ENCODE results near the gene STX19. TPM values are rescaled to one million over a fixed set of nuclear protein-coding genes. Genes with fewer than 3 reads are reported as not detected.
A peak's percentile ranks its signal among the peaks of the same experiment; 100 is the strongest.
"Not testable (repeated sequence)": the region's sequence is repeated elsewhere in the genome, so short reads cannot be mapped to it uniquely, and the experiment has no call there.

The STX19 gene
- total RNA-seq, 2 experiments from 2014 or later: not detected

- DNase-seq: no peak
- H3K9me3 Mint-ChIP-seq: no peaks in the 10 kb centered on the region
- ChIA-PET POLR2A (no interaction called here), CTCF (no interaction called here)
- no peaks in the 10 kb centered on the region for H3K4me1 Mint-ChIP-seq
- H3K4me3 Mint-ChIP-seq: no peak overlapping the region
- no peaks in the 10 kb centered on the region for H3K36me3 Mint-ChIP-seq (ENCODE audit: low read depth)
- H3K27ac Mint-ChIP-seq: no peak overlapping the region
- no peaks in the 10 kb centered on the region for H3K27me3 Mint-ChIP-seq
Measured at GRCh38 chr3:93988283-93988682, 40.1 kb downstream of the STX19 start.

GRCh38 chr3:93984618-93985017, 43.8 kb downstream of the STX19 start:
- H3K4me3 Mint-ChIP-seq: no peak overlapping the region
- ChIA-PET POLR2A (no interaction called here), CTCF (interaction anchor here (1.0 kb wide), 1 partner anchor 20 kb away, joined by 3 read pairs; no protein-coding TSS in a partner anchor)
- H3K9me3 Mint-ChIP-seq: no peaks in the 10 kb centered on the region
- H3K36me3 Mint-ChIP-seq (ENCODE audit: low read depth): no peaks in the 10 kb centered on the region
- no peak overlapping the region for H3K27ac Mint-ChIP-seq
- no peaks in the 10 kb centered on the region for H3K27me3 Mint-ChIP-seq
- H3K4me1 Mint-ChIP-seq: peaks cover 19% of the 10 kb centered on the region
- no peak for DNase-seq

- ChIA-PET CTCF (no interaction called here), POLR2A (no interaction called here)
- Mint-ChIP-seq H3K4me1 (peaks cover 24% of the 10 kb centered on the region), H3K27me3 (no peaks in the 10 kb centered on the region), H3K4me3 (no peak overlapping the region), H3K9me3 (no peaks in the 10 kb centered on the region), H3K36me3 (ENCODE audit: low read depth) (no peaks in the 10 kb centered on the region), H3K27ac (no peak overlapping the region)
- no peak for DNase-seq
Measured at GRCh38 chr3:93983408-93983807, 45.0 kb downstream of the STX19 start.

GRCh38 chr3:93981649-93982048, 46.7 kb downstream of the STX19 start:
- Mint-ChIP-seq H3K4me1 (peaks cover 27% of the 10 kb centered on the region), H3K36me3 (ENCODE audit: low read depth) (no peaks in the 10 kb centered on the region), H3K27ac (no peak overlapping the region), H3K9me3 (no peaks in the 10 kb centered on the region), H3K27me3 (no peaks in the 10 kb centered on the region), H3K4me3 (no peak overlapping the region)
- CTCF ChIA-PET: interaction anchor here (1.0 kb wide), 1 partner anchor 33 kb away, joined by 3 read pairs; no protein-coding TSS in a partner anchor
- DNase-seq: no peak
- POLR2A ChIA-PET: no interaction called here

- H3K4me3 Mint-ChIP-seq: peak within 1 kb of the TSS; percentile 82
Measured at GRCh38 chr3:93979850-93980676, 48.3 kb downstream of the STX19 start, which contains the start of gene ARL13B. Gene ARL13B, plus strand, starts transcription at chr3:93980155. Its CDS starts 269 bp downstream, at chr3:93980424.

GRCh38 chr3:93973131-93974126, 55.0 kb downstream of the STX19 start, which contains the start of gene PROS1:
Gene PROS1, minus strand, starts transcription at chr3:93973896. Its CDS starts 147 bp downstream, at chr3:93973749.
- Mint-ChIP-seq H3K36me3 (ENCODE audit: low read depth) (no peaks in the 10 kb centered on the region), H3K4me1 (peaks cover 15% of the 10 kb centered on the region), H3K27ac (peak within 1 kb of the TSS; percentile 7), H3K4me3 (peak within 1 kb of the TSS; percentile 70), H3K27me3 (peaks cover 8% of the 10 kb centered on the region), H3K9me3 (no peaks in the 10 kb centered on the region)
- CTCF ChIA-PET: no interaction called here
- peak; percentile 34 for DNase-seq
- POLR2A ChIA-PET: no interaction called here

More at GRCh38 chr3:93979850-93980676, 48.3 kb downstream of the STX19 start, which contains the start of gene ARL13B:
- no peaks in the 10 kb centered on the region for H3K9me3 Mint-ChIP-seq
- peaks cover 27% of the 10 kb centered on the region for H3K4me1 Mint-ChIP-seq
- ChIA-PET POLR2A (interaction anchor here (0.7 kb wide), 1 partner anchor 83 kb away, joined by 3 read pairs; the partner anchor contains the start of genes DHFR2 and NSUN3), CTCF (no interaction called here)
- peak; percentile 96 for DNase-seq
- peak within 1 kb of the TSS; percentile 86 for H3K27ac Mint-ChIP-seq
- H3K36me3 Mint-ChIP-seq (ENCODE audit: low read depth): no peaks in the 10 kb centered on the region
- H3K27me3 Mint-ChIP-seq: peaks cover 2% of the 10 kb centered on the region

- ChIA-PET CTCF (no interaction called here), POLR2A (no interaction called here)
- Mint-ChIP-seq H3K9me3 (no peaks in the 10 kb centered on the region), H3K27ac (no peak overlapping the region), H3K27me3 (peaks cover 5% of the 10 kb centered on the region), H3K4me3 (no peak overlapping the region), H3K4me1 (peaks cover 11% of the 10 kb centered on the region), H3K36me3 (ENCODE audit: low read depth) (no peaks in the 10 kb centered on the region)
- no peak for DNase-seq
Measured at GRCh38 chr3:93969997-93970396, 58.4 kb downstream of the STX19 start.

GRCh38 chr3:93969443-93969842, 59.0 kb downstream of the STX19 start:
- POLR2A ChIA-PET: no interaction called here
- no peak for DNase-seq
- no peaks in the 10 kb centered on the region for H3K36me3 Mint-ChIP-seq (ENCODE audit: low read depth)
- no peak overlapping the region for H3K4me3 Mint-ChIP-seq
- no peak overlapping the region for H3K27ac Mint-ChIP-seq
- no peaks in the 10 kb centered on the region for H3K9me3 Mint-ChIP-seq
- CTCF ChIA-PET: no interaction called here
- H3K27me3 Mint-ChIP-seq: peaks cover 5% of the 10 kb centered on the region
- peaks cover 11% of the 10 kb centered on the region for H3K4me1 Mint-ChIP-seq

GRCh38 chr3:93965106-93965505, 63.3 kb downstream of the STX19 start:
- H3K4me1 Mint-ChIP-seq; H3K27me3 Mint-ChIP-seq; H3K27ac Mint-ChIP-seq; POLR2A ChIA-PET; CTCF ChIA-PET; H3K4me3 Mint-ChIP-seq; DNase-seq; H3K9me3 Mint-ChIP-seq; H3K36me3 Mint-ChIP-seq (ENCODE audit: low read depth): not testable (repeated sequence)

Other genes with a start within 250 kb of the STX19 start
- under 1 TPM; 0.06 to 0.20 TPM for gene PROS1, start 54.7 kb downstream of the STX19 start, total RNA-seq
- 1 to 10 TPM; 5.8 to 7.9 TPM for gene ARL13B, start 48.4 kb downstream of the STX19 start, total RNA-seq
- gene DHFR2, start 34.3 kb upstream of the STX19 start, total RNA-seq: 1 to 10 TPM; 8.4 to 9.0 TPM
- gene NSUN3, start 34.5 kb upstream of the STX19 start, total RNA-seq: 10 to 100 TPM; 14.0 to 16.6 TPM